GM21390 (cell line): ENCODE measurements around the gene EXTL1.

ENCODE experiments used
- ATAC-seq: cut with Tn5 transposase; IDR thresholded peaks from one replicate; pipeline ENCODE4 v1.9.1; 2021; ENCODE audit not compliant: unreplicated experiment

EXTL1 gene

DNA sequence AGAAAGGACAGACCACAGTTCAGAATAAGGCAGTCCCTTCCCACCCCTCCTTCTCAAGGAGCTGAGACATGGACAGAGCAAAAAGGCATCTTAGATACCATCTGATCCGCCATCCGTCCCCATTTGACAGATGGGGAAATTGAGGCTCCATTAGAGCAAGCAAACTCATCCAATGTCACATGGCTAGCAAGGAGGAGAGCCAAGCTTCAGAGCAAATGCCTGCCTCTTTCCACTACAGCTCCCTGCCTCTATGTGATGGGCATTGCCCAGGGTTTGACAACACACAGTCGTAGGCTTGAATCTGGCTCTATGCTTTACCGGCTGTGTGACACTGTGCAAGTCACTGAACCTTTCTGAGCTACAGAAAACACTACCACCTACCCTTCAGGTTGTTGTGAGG is 20.4 kb downstream of the EXTL1 start:
- no peak for ATAC-seq

DNA sequence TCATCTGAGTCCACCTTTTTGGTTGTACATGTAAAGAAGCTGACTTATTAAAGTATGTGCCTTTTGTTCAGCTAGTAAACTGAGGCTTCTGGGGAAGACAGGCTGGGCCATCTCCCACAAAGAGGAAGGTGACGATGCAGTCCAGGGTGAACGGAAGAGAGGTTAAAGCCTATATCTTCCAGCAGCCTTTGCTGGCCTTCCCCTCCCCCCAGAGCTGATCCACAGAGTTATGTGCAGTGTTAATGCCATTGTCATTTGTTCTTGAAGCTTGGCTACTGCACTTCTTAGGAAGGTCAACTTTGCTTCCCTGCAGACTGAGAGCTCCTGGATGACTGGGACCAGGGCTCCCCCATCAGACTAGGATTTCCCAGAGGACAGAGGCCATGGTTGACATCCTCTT is 22.2 kb downstream of the EXTL1 start:
- no peak for ATAC-seq

DNA sequence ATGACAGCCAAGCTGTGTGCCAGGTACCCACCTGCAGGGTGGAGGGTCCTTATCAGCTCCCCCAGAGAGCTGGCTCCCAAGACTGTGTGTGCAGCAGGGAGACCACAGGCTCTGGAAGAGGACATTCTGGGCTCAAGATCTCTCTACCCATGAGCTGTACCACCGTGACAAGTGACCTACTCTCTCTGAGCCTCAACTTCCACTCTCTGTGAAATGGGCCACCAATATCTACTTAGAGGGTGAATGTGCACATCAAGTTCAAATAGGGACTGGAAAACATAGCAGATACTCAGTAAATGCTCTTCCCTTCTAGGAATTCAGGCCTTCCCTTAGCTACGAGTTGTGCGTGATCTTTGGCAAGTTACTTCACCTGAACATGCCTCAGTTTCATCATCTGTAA is 22.8 kb downstream of the EXTL1 start:
- no peak for ATAC-seq

DNA sequence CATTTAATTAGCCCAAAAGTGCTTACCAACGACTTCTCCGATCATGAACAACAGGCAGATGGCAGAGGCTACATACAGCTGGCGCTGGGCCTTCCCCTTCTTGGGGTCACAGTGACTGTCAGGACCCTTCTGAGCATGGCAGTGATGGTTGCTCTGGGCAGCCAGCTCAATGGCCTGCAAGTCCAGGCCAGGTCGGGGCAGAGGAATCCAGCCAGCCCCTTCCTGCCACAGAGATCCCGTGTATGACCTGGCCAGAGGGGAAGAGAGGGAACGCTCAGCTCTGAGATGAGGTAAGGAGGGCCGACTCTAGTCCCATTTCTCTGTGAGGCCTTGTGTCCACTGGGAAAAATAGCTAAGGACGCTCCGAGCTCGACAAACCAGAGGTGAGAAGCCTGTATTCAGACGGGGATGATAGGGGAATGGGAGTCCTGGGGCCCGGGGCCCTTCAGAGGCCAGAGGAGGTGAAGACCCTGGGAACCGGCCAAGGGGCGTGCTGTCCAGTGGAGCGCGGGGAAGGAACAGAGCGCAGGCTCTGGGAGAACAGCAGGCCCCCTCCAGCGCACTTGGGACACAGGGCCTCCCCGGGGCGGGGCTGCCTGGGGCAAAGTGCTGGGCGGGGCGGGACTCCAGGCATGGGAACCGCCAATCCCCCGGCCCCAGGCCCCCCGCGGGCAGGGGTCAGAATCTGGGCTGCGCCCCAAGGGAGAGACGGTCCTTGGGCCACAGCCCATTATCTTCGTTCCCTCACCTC is 23.6 kb downstream of the EXTL1 start:
- no peak for ATAC-seq

DNA sequence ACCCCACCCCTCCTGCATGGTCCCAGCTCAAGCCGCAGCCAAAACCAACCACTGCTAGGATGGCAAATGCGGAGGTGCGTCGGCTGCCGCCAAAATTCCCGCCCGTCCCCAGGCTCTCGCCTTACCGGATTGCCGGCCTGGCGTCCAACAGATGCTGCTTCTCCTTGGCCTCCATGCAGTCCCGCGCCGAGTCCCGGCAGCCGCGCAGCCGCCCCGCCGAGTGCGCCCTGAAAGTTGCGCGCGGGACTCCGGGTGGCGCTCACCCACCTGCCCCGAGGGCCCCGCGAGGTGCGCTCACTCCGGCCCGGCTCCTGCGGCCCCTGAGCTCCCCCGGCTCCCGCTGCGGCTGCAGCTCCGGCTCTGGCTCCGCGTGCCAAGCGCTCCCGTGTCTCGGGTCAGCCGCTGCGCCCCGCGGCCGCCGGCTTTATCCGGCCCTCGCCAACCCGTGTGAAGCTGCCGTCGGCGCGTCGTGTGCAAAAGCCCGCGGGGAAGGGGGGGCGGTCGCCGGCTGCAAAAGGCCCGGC is 24.2 kb downstream of the EXTL1 start, which contains the start of gene SLC30A2:
Gene SLC30A2 (minus strand): TSS at position 397 of the 524 bp plus-strand sequence. CDS start 222 bp downstream, at position 175.
- ATAC-seq: no peak

DNA sequence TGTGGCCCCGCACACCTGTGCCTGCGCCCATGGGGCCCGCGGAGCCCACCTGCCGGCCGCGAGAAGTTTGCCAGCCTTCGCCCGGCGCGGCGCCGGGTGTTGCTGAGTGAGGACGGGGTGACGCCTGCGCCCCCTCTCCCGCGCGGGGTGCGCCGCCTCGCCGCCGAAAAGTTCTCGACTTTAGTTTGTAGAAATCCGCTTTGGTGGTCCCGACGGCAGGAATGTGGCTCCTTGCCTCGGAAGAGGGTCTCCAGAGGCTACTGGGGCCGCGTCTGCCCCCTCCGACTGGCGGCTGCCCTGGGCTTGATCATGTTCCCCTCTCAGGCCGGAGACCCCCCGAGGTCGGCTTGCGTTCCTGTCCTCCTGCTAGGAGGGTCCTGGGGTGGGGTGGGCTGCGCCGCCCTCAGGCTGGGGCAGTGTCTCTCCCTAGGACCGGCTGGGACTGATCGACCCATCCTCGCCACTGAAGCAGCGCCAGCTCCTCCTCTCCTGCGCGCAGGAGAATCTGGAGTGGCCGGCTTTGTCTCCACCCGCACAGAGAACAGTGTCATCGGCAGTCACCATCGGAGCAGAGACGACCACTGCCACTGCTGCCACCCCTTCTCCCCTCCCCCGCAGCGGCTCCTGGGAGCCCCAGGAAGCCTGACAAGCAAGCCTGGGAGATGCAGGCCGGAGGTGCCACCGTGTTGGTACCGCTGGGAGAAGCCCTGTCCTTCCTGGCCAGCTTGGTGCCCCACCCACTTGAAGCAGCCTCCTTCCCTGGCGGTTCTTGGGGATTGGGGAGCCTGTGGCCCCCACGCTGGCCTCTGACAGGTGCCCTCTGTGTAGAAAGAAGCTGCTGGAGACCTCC is 24.9 kb downstream of the EXTL1 start:
- ATAC-seq: no peak

DNA sequence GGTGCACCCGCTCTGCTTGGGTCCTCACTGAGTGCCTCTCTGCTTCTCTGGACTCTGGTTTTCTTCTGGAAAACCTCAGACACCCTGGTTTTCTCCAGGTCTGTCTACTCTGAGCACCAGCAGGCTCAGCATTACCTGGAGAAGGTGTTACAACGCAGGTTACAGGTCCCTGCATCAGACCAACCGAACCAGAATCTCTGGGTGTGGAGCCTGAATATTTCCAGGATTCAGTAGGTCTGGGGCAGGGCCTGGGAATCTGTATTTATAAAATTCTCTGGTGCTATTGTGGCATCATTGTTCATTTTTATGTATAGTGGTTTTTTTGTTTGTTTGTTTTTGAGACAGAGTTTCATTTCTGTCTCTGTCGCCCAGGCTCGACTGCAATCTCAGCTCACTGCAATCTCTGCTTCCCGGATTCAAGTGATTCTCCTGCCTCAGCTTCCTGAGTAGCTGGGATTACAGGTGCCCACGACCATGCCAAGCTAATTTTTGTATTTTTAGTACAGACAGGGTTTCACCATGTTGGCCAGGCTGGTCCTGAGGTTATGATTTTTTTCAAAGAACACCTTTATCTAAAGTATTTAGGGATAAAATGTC is 25.8 kb downstream of the EXTL1 start:
- ATAC-seq: no peak

DNA sequence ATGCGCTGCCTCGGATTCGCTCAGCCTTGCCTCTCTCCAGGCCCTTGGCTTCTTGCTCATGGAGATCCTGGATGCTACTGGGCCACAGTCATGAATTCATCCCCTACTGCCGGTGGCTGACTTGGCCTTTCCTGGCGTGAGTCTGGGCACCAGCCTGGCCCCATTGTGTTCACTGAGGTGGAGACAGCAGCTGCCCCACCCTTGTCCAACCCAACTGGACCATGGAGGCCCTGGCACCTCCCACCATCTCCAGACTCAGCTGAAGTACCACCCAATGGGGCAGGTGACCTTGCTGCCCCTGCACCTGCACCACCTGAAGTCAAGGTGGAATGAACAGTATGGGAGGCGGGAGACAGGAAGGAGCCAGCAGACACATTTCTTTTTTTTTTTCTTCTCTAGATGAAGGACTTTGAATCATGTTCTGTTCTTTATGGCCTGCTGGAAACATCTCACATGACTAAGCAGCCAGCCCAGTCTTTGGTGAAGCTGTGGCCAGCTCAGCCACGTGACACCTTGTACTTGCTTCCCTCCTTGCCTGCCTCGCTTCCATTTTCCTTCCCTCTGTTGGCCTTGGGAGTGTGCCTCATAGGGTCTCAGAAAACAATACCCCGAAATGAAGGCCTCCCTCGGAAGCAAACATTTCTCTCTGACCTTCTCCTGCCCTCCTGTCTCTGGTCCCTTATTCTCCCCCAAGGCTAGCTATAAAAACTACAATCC is 28.1 kb downstream of the EXTL1 start:
- no peak for ATAC-seq

DNA sequence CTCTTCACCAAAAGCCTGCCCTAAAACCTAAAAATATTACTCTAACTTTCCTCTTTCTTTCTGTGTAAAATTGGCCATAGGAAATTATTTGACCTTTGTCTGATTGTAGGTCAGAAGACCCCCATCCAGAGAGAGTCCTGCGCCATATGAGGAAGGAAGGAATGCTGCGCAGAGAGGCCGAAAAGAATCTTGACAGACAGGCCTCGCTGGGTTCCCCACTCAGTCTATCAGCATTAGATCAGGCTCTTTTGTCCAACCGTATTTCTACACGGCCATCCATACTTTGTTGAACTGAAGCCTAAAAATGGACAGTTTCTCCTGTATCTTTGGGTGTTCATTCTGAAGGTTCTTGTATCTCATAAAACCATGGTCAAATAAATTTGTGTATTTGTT is 28.7 kb downstream of the EXTL1 start:
- ATAC-seq: no peak

DNA sequence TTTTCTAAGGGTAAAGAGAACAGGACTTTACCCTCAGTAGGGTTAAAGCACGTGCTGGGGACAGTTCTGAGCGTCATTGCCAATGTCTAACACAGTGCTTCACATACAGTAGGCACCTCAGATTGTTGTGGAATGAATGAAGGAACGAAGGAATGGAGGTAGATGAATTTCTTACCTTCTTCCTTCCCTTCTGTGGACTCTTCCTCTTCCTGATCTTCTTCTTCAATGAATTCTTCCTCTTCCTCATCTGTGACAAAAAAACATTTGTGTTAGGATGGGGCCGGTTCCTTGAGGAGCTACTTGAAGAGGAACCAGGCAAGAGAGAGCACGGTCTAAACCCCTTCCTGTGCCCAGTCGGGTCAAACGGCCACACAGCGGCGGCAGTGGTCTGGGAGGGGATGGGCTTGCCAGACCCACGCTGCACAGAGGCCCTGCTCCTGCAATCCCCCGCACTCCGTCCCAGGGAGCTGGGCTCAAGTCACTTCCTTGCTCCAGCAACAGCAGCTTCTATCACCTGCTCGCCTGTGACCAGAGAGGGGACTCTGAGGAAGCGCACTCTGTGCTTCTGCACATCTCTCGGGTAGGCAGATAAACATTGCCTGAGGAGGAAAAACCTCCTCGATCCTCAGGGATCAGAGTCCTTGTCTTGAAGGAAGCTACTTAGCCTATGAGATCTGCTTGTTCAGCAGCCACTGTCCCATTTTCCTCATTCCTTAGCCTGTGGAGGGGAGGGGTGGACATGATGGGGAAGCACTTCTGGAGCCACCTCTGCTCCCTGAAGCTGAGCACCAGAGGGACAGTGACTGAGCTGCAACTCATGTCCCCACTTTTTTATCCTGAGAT is 32.4 kb downstream of the EXTL1 start:
- no peak for ATAC-seq

DNA sequence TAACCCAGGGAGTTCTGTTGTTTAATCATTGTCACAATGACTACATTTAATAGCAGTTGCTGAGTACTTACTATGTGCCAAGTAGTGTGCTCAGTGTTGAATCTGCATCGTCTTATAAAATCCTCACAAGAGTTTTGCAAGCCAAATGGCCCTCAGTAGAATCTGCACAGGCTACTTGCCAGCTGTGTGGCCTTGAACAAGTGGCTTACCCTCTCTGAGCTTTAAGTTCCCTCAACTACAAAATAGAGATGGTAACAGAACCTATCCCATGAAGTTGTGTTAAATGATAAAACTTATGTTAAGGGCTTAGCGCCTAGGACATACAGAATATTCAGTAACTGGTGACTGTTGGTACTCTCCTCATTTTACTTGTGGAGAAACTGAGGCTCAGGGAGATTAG is 33.5 kb downstream of the EXTL1 start:
- no peak for ATAC-seq

DNA sequence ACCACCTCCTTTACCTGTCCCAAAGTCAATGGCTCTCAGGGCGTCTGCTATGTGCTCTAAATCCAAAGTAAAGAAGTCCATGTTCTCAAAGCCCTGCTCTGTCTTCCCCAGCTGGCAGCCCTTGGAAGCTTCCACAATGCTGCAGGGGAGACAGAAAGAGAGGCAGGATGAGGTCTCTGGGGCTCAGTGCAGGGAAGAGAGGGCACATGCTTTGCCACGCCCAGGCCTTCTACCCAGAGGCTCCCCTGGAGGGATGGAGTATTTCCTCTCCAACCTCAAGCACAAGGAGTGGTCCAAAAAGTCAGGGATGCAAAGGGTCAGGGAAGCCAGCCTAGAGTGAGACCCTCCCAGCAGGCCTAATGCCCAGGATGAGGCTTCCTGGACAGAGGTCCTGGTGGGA is 35.6 kb downstream of the EXTL1 start:
- no peak for ATAC-seq

DNA sequence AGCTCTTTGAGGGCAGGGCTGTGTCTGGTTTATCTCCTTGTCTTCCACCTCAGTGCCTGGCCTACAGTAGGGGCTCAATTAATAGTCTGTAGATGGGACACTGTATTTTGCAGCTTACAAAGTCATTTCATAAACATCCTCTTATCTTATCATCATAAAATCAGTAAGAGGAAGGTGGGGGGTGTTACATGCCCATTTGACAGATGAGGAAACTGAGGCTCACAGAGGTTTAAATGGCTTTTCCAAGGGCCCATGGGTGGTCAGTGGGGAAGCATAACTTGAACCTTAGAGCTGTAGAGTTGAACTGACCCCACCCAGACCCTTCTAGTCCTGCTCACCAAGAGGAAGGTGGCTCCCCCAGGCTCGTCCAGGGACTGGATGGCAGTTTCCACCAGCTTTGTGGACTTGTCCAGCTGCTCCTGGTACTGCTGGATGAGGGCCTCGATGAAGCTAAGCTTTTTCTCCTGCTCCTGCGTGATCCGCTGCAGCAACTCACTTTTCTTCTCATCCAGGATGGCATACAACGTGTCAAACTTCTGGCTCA is 36.5 kb downstream of the EXTL1 start:
- ATAC-seq: no peak

DNA sequence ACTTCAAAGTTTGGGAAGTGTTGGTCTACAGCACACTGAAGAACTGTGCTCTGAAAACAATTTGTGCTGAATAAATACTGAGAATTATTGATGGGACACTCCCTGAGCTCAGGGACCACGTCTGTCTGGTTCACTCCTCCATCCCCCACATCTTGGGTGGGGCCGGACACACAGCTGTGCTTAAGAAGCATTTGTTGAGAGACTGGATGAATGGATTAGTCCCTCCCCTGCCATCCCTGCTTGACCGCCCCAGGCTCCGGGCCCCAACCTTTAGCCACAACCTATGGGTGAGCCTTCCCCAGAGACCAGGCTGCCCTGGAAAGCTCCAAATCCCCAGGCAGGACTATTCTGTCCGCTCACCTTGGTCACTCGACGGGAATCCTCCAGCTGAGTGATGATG is 38.3 kb downstream of the EXTL1 start:
- no peak for ATAC-seq

DNA sequence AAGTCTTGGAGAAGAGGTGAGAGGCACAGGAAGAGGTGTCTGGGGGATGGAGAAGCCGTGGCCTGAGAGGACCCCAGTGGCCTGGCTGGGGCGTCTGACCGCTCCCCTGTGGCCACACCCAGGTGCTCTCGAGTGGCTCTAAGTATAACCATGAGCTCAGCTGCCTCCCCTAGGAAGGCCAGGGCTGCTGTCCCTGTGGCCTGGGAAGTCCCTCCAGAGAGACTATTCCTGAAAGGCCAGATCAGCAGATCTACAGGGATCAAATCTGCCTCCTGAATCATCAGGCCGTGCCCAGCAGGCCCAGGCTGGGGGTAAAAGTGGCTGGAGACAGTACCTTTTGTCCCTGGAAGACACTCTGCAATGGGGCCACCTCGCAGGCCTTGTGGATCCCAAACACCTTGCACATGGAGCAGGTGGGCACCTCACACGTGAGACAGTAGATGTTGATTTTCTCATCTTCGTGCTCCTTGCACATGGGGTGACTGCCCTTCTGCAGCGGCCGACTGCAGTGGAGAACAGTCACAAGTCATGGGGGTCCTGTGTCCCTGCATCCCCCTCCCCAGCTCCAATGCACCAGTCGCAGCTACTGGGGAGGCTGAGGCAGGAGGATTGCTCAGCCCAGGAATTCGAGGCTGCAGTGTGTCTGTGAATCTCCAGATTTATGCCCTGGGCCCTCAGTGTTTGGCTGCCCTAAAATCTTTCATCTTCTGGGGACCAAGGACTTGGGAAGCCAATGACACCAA is 39.4 kb downstream of the EXTL1 start:
- no peak for ATAC-seq

DNA sequence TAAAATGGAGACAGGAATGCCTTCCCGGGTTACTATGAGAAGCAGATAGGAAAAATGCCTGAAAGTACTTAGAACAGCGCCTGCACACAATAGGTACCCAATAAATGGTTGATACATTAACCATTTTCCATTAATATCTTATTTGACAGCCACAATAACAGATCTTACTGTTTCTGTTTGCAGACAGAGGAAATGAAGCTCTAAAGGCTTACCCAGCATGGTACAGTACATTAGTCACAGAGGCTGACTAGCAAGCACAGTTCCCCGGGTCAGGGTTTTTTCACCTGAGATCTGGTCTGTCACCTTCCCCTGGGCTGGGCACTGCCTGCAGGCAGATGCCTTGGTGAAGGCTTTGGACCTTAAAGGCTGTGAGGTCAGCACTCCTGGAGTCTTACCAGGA is 43.0 kb downstream of the EXTL1 start:
- ATAC-seq: no peak

DNA sequence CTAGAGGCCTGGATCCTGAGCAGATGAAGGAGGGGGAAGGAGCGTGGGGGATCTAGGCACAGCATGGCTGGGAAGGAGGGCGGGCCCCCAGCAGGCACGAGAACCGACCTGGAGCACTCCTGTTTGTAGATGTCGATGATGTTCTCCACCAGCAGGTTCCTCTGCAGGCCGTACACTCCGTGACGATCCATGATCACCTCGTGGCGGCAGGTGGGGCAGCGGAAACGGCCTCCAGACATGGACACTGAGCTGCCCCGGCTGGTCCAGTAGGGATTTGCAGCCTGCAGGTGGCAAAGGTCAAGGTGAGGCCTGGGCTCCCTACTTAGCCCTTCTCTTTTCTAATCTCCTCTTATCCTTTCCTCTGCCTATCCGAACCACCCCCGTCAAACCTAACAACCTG is 44.6 kb downstream of the EXTL1 start:
- ATAC-seq: no peak

DNA sequence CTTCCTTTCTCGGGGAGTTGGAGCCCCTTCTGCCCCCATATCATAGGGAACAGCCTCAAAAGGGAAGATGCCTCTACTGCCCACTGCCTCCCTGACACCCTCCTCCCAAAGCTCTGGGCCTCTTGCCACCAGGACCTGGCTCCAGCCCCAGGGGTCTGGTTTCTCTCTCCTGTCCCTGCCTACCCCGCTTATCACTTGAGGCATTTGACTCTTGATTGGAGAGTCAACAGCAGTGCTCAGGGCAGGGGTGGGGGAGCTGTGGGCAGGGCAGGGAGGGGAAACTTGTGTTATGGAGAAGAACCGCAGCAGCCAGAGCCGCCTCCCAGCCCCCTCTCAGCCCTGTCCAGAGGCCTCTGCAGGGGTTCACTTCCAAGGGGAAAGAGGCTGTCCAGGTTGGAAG is 45.3 kb downstream of the EXTL1 start:
- no peak for ATAC-seq

DNA sequence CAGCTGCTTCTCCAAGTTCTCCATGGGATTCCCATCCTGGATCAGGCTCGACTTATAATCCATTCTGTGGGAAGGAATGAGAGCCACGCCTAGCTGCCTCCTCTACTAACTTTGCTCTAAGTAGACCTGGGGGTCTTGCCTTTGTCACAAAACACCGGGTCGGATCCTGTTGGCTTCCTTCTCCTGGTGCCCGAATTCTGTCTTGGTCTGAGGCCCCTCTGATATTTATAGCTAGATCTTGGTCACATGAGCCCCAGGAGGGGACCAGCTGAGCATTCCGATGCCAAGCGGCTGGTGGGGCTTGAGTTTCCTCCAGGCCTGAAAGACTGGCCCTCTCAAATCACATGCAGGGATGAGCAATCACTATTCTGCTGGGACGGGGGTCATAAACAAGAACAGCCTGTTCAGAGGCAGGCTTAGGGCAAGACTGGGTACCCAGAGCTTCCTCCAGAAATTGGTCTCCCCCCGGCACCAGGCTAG is 45.9 kb downstream of the EXTL1 start, which contains the start of gene TRIM63:
Gene TRIM63 (minus strand): TSS at position 199 of the 480 bp plus-strand sequence. CDS start 136 bp downstream, at position 63.
- no peak for ATAC-seq
